Measurements from ENCODE around the gene TMUB2.

The TMUB2 gene

DNA sequence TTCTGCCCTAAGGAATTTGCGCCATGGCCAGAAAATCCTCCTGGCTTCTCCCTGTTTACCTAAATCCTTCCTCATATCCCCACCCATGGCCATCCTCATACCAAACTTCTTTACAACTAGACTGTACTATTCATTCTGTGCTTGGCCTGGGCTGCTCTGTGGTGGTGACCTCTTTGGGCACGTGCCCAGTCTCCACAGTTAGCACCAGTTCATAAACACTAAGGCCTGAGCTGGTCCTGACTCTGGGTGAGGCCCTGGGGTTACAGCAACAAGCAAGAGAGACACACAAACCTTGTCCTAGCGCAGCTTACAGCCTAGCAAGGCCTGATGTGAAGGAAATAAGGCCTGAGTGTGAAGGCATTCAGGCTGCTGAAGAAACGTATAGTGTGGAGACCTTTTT lies 16.0 kb downstream of the TMUB2 start:
- no peak for DNase-seq (ENCODE audit: low read depth in 2 of 2)

DNA sequence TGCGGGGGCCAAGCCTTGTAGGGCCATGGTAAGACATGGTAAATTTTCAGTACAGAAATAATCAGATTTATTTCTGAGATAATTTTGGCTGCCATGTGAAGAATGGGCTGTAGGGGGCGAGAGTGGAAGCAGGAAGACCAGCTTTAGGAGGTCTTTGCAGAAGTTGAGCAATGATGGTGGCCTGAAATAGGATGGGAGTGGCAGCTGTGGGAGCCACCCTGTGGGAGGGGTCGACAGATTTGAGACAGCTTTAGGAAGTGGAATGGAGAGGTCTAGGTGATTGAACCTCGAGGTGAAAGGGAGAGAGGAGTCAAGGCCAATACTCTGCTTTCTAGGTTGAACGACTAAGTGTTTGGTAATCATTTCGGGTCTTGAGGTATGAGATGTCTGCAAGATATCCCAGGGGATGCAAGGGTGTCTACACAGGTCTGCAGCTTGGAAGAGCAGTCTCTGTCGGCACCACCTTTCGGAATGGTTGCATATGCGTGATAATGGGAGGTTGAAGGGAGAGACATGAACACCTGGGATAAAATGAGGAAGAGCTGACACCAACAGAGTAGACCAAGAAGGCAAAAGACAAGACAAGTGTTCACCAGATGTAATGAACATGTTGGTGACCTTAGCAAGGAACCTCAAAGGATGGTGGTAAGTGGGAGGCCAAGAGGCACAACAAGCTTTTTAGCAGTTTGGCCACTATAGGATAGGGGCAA lies 17.1 kb downstream of the TMUB2 start:
- no peak for DNase-seq (ENCODE audit: low read depth in 2 of 2)

DNA sequence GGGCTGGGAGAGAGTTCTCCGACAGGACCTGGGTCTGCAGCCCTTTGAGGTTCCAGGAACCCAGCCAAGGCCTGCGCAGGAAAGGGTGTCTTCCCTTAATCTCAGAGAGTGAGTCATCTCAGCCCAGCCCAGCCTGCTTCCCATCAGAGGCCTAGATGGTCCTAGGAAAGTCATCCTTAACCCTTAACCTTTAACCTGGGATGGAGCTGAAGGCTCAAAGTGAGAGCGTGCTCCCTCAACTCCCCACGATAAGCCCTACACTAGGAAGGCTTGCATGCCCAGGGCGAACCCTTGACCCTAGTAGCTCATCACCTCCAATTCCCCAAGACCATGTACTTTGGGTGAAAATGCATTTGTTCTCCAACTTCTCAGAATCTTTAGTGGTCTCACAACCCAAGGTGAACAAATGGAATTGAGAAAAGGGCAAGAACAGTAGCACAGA lies 17.7 kb downstream of the TMUB2 start:
- DNase-seq (ENCODE audit: low read depth in 2 of 2), result no peak

DNA sequence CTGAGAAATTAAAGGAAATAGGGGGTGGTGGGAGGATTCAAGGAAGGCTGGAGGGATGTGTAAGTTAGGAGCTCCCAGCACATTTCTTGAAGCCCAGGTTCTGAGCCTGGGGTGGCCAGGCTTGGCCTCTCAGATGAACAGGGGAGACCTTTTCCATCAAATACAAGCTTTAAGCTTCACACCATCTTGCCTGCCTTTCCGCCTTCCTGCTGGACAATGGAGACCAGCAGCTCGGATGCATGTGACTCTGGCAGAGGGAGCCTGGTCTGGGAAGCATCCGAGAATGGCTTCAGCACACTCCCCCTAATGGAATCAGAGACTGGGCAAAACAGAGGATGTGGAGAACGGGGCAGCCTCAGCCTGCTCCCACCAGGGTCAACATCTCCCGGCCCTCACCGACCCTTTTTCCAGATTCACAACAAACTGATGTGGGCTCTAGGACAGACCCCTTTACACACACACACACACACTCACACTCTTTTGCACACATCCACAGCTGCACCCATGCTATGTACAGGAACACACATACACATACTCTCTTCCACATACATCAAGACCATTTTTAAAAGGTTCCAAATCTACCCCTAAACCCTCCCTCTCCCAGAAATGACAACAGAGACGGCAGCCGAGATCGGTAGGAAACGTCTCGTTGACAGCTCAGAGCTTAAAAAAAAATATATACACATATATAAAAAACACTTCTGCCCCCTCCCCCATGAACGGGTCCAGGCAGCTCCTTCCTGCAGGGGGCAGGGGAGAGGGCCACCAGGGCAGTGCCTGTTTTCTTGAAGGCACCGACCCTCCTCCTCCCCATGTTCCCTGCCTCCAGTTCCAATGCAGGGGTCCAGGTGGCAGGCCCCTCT lies 19.4 kb downstream of the TMUB2 start:
- DNase-seq (ENCODE audit: low read depth in 2 of 2), result no peak

DNA sequence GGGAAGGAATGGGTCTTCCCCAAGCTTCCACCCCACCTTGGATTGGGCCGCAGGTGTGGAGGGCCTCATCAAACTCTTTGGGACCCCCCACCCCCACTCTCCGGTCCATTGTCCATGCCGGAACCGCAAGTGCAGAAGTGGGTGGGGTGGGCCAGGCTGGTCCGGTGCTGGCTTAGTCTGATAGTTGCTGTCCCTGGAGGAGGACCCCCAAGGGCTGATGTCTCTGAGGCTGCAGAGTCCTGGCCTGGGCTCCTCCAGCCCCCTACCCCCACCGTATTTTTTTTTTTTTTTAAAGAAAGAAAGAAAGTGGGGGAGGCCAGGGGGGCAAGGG lies 20.0 kb downstream of the TMUB2 start:
- DNase-seq (ENCODE audit: low read depth in 2 of 2), result no peak

DNA sequence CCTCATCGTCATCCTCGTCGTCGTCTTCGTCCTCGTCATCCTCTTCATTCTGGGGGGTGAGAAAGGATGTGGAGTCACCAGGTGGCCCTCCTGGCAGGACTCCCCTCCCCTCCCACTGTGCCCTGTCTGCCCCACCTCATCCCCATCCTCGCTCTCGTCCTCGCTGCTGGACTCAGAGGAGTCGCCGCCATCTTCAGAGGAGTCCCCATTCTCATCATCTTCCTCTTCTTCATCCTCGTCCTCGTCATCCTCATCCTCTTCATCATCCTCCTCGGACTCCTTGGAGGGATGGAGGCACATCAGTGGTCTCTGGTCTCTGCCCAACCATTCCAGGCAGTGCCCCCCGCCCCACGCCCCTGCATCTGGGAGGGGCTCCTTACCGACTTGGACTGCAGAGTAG lies 20.5 kb downstream of the TMUB2 start:
- no peak for DNase-seq (ENCODE audit: low read depth in 2 of 2)

DNA sequence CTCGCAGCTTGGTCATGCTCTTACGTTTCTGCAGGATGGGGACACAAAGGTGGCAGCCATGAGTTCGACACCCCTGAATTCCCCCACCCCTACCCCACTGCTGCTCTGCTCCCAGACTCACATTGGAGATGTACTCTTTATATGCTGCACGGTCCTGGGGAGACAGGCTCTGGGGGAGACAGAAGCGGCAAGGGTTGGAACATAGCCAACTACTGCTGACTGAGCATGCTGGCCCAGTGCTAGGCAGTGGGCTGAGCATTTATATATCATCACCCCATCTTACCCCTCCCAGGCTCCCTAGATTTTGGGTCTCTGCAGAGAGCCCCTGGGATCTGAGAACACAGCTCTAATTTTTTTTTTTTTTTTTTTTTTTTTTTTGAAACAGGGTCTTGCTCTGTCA lies 21.0 kb downstream of the TMUB2 start:
- no peak for DNase-seq (ENCODE audit: low read depth in 2 of 2)

DNA sequence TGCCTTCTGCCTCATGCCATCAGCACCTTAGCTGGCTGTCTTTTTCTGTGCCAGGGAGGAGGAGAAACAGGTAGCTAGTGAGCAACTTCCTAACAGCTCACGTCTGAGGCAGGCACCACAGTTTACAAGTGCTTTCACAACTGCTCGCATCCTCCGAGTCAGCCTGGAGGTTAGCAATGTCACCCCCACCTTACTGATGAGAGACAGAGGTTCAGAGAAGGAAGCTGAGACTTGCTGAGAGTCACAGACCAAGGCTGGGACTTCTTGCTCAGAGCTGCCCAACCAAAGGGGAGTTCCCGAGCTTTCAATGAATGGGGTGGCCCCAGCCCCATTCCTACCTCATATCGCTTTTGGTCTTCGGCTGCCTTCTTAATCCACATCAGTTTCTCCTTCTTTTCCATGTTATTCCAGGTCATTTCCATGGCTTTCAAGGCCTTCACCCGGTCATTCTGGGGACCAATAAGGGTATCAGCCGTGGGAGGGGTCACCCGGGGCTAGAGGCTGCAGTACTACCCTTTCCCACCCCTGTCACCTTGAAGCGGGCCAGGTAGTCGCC lies 23.1 kb downstream of the TMUB2 start:
- DNase-seq (ENCODE audit: low read depth in 2 of 2), result no peak

DNA sequence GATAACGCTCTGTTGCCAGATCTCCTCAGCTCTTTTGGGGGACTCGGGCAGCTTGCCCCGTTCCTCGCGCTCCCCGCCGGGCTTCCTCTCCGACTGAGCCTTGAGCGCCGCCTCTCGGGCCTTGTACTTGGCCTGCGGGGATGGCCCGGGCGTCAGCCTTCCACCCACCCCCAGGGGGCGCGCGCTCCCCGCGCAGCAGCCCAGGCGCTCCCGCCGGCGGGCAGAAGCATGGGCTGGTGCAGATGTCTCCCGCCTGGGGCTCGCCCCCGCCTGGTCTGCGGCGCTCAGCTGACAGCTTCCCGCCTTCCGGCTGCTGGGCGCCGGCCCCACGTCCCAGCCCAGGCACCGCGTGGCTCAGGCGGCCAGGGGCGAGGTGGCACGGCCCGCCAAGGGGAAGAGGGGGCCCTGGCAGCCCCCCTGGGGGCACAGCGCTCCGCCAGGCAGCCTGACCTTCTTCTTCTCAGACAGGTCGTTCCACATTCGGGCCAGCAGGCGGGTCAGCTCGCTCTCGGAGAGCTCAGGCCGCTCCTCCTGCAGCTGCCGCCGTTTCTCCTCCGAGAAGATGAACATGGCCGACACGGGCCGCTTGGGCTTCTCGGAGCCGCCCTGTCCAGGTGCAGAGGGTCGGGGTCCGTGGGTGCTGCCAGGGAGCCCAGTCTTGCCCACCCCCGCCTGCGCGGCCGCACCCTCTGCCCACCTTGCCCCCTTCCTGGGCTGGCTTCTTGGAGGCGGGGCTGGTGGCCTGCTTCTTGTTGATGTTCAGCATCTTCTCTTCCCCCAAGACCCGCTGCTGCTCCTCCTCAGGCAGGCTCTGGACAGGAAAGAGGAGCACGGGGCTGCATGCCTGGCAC lies 23.8 kb downstream of the TMUB2 start:
- peak; percentile 72 to 85 for DNase-seq (ENCODE audit: low read depth in 2 of 2)

DNA sequence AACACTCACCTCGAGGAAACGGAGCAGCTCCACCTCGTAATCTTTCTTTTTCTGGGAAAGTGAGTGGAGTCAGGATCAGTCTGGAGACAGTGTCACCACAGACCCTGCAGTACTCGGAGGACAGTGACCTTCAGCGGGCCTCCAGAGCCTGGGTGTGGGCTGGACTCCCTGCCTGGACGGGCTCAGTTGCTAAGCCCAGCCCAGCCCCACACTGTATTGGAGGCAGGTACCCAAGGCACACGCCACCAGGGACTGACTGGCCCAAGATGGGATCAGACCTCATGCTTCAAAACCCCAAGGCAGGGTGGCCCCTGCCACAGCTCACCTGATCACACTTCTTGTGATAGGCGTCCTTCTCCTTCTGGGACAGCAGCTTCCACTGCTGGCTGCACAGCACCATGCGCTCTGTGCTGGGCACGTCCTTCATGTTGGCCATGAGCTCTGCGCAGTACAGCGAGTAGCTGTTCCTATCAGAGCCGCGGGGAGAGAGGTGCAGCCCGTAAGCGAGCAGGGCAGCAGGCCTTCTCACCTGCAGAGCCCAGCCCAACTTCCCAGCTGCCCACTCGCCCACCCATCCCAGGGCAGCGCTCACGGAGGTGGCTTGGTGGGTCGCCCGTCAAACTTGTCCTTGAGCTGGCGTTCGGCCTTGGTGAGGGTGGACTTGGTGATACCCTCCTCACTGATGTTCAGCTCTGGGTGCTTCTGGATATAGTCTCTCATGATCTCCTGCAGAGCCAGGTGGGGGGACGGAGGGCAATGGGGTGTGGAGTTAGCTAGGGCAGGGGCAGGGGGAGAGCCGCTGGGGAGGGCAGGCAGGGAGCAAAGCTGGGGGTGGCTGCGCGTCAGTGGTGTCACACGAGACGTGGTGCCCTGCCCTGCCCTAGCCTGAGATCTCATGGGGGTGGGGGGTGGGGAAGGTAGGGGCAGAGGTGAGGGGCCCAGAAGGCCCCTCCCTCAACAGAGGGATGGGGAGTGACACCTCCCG lies 24.8 kb downstream of the TMUB2 start:
- no peak for DNase-seq (ENCODE audit: low read depth in 2 of 2)

DNA sequence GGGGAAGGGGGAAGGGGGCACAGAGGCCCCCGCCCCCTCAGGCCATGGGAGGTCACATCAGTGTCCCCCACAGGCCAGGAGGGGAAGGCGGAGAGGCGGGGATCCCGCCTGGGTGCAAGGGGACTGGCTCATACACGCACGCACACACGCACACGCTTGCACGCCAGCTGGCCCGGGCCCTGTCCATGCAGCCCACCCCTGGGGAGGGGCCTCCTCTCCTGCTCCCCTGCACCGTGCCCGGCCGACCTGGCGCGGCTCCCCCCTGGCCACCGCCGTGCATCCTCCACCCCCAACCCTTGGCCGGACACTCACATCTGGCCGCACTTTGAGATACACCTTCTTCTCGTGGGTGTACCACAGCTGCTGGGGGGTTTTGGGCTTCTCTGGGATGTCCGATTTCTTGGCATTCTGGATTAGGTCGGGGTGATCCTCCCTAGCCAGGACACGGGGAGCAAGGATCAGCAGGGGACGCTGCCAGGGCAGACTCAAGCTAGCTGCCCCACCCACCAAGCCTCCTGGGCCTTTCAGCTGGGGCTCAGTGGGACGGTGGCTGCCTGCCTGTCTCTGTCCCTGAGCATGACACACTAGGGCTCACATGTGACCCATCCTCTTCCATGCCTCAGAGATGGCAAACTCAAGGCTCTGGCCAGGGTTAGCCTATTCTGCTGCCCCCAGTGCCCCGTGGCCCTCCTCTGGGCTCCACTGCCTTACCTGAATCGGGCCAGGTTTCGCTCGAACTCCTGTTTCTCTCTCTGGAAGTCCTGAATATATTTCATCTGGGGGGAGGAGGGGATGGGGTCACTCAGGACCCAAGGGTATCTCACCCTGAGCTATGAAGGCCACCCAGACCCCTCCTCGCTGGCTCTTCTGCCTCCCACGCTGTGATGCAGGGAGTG lies 26.0 kb downstream of the TMUB2 start:
- DNase-seq (ENCODE audit: low read depth in 2 of 2), result no peak

DNA sequence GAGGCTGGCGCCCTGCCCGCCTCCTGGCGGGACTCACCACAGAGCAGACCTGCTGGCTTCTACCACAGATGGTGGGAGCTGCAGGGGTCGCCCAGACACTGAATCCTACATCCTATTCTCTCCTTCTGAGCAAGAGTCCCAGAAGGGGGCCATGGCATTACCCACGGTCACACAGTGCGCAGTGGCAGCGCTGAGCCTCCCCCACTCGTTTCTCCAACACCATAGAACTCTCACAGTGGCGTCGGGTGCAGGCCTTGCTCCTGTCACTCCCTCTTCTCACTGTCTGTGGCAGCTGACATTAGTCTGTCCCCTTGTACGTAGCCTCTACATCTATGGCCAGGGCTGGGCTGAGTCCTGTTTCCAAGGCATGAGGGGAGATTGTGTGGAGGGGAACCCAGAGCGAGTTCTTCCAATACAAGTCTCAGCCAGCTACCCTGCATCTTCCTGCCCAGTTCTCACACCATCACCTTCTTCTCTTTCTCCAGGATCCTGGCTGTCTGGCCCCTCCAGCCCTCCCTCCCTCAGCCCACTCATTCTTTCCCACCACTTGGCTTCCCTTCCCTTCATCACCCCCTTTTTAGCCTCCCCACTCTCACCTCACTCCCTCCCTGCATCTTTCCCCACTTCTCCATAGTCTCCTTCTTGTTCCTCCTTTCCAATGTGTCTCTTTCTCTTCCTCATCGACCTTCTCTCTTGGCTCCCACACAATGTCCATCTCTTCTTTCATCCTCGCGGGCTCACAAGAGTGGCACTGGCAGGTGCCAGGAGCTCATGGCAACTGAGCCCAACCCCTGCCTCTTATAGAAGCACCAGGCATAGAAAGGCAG lies 26.8 kb downstream of the TMUB2 start:
- DNase-seq (ENCODE audit: low read depth in 2 of 2), result no peak

DNA sequence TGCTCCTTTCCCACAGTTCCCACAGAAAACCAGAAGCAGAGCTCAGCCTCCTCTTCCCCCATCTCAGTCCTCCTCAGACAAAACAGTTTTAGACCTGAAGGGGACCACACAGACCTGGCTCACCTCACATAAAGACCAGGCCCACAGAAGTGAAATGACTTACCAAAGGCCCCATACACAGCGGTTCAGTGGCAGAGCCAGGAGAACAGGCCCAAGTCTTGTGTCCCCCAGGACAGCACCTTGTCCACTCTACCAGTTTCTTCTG lies 27.4 kb downstream of the TMUB2 start:
- no peak for DNase-seq (ENCODE audit: low read depth in 2 of 2)

DNA sequence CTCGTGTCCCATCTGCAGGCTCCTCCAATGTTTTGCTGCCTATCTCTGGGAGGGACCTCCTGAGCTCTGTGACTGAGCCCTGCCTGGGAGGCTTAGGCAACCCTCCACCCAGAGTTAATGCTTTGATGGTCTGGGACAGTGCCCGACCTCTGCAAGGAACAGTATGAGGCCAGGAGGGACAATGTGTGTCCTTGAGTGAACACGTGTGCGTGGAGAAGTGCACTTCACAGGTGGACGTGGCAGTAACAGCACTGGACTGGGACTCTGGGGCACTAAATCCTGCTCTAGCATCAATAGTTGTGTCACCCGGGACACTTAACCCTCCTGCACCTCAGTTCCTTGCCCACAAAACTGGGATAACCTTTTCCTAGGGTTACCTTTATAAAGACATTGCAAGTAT lies 28.1 kb downstream of the TMUB2 start:
- no peak for DNase-seq (ENCODE audit: low read depth in 2 of 2)

DNA sequence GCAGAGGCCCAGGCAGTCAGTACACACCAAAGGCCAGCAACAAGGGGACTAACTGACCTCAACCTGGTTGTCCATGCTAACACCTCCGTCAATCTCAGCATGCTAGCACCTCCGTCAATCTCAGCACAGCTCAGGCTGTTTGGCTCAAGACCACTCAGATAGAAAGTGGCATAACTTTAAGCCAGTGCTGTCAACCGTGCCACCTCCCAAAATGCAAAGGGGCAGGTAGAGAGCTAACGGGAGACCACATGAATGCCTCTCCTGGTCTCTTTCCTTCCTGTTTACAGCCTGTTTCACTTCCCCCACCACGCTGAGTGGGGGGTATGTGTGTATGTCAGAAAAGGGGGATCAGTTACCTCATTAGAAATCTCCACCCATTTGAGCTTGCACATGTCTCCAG lies 29.4 kb downstream of the TMUB2 start:
- no peak for DNase-seq (ENCODE audit: low read depth in 2 of 2)

DNA sequence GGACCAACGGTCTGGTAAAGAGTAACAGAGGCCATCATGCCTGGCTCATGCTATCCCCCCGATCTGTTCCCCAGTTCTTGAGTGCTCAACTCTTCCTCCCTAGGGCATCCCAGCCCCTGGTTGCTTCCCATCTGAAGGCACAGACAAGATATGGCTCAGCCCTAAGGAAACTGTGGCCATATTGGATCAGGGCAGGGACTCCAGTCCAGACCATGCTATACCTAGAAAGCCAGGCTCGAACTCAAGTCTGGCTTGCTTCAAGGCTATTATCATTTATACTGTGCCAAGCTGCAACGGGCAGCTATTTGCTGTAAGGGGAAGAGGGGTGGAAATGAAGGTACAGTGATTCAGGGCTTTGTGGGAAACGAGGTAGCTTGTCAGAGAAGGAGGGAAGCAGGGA lies 29.9 kb downstream of the TMUB2 start:
- no peak for DNase-seq (ENCODE audit: low read depth in 2 of 2)

DNA sequence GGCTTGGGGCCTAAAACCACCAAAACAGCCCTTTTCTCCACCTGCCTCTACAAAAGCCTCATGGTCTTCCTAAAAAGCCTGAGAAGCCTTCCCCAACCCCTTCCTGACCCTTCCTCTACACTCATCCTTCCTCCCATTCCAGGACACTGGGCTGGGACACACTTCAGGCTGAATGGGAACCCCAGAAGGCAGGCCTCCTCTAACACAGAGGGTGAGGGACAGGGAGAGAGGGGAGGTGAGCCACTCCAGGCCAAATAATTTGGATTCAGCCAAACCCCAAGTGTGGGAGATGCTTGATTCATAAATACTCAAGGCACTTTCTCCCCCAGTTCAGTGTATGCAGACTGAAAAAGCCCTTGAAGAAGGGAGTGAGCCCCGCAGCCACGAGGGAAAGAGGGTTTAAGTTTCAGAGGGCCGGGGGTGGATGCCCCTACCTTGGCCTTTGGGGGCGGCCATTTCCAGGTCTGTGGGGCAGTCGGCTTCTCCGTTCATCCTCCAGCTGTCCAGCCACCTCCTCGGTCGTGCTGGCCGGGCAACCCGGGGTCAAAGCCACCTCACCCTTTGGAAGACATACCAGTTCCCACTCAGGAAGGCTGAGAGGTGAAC lies 31.1 kb downstream of the TMUB2 start:
- no peak for DNase-seq (ENCODE audit: low read depth in 2 of 2)

DNA sequence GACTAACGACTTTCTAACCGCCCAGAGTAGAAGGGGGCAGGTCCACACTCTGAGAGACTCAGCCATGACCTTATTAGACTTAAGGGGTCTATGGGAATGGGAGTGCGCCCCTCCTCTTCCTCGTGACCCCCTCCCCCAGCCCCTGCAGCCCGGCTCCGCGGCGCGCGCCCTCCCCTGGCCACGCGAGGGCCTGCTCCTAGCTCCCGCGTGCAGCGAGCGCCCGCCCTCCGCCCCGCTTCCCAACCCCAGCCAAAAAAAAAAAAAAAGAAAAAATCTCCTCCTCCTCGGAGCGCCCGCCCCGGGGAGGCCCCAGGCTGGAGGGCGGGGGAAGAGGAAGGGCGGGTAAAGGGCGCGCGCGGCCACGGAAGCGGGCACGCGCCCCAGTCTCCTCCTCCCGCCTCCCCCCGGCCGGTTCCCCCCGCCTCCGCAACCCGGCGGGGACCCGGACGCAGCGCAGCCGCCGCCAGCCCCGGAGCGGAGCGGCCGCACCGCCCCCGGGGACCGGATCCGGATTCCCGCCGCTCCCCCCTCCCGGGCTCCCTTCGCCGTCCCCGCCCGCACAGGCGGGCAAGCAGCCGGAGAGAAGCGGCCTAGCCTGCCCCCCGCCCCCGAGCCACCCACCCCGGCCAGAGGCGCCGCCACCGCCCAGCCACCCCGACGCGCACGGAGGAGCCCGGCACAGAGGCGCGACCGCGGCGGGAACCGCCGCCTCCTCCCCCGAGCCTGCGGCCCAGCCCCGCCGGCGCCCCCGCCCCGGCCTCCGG lies 31.8 kb downstream of the TMUB2 start:
- peak; percentile 71 to 85 for DNase-seq (ENCODE audit: low read depth in 2 of 2)
